Neural cell (in vitro differentiated cells): ENCODE measurements around the gene DNAH1. TPM values are rescaled to one million over a fixed set of nuclear protein-coding genes. Genes with fewer than 3 reads are reported as not detected.

Experiments
- H2AFZ ChIP-seq: fragments of 200-600, 300-800 bp; sonication (generic), shearing (Covaris generic); 2 replicates; pipeline ENCODE4 v1.6.0; 2014; ENCODE audit warnings: low read depth, mild to moderate bottlenecking, antibody characterized with exemption, low read length, moderate library complexity
- H3F3A ChIP-seq: fragments of 200-600 bp; shearing (Covaris generic); 2 replicates; pipeline ENCODE4 v1.6.1; 2016; ENCODE audit warnings: mild to moderate bottlenecking, moderate library complexity, mixed read lengths, antibody characterized with exemption, low read length; ENCODE audit not compliant: insufficient read depth, poor library complexity, severe bottlenecking
- H3K27ac ChIP-seq: fragments of 200-600, 300-800 bp; sonication (generic), shearing (Covaris generic); 2 replicates; pipeline ENCODE4 v1.5.1; 2014; ENCODE audit warnings: mild to moderate bottlenecking, low read length, moderate library complexity
- H3K27me3 ChIP-seq: fragments of 300-800, 200-600 bp; sonication (generic), shearing (Covaris generic); 2 replicates; pipeline ENCODE4 v1.6.0; 2014; ENCODE audit warnings: mild to moderate bottlenecking, low read depth, low read length, moderate library complexity; ENCODE audit not compliant: insufficient read depth
- H3K36me3 ChIP-seq: fragments of 300-800, 200-600 bp; sonication (generic), shearing (Covaris generic); 2 replicates; pipeline ENCODE4 v1.5.1; 2014; ENCODE audit warnings: mild to moderate bottlenecking, antibody characterized with exemption, low read length, moderate library complexity; ENCODE audit not compliant: insufficient read depth
- H3K4me2 ChIP-seq: fragments of 300-800, 200-600 bp; sonication (generic), shearing (Covaris generic); 2 replicates; pipeline ENCODE4 v1.6.0; 2014; ENCODE audit warnings: mild to moderate bottlenecking, low read length
- H3K4me3 ChIP-seq: fragments of 300-800, 200-600 bp; sonication (generic), shearing (Covaris generic); 2 replicates; pipeline ENCODE4 v1.5.1; 2014; ENCODE audit warnings: mild to moderate bottlenecking, low read length, moderate library complexity
- H3K79me2 ChIP-seq: fragments of 200-600 bp; shearing (Covaris generic); replicated peaks from 2 replicates; pipeline ENCODE4 v1.6.0; 2014; ENCODE audit warnings: mild to moderate bottlenecking, low read length, moderate library complexity; ENCODE audit not compliant: insufficient read depth
- H3K9ac ChIP-seq: fragments of 300-800, 200-600 bp; sonication (generic), shearing (Covaris generic); 2 replicates; pipeline ENCODE4 v1.6.1; 2016; ENCODE audit warnings: mild to moderate bottlenecking, low read length, mixed read lengths
- H3K9me2 ChIP-seq: fragments of 200-600 bp; shearing (Covaris generic); 2 replicates; pipeline ENCODE4 v1.6.1; 2016; ENCODE audit warnings: mild to moderate bottlenecking, low read length, mixed read lengths; ENCODE audit not compliant: insufficient read depth
- H3K9me3 ChIP-seq: fragments of 200-600, 300-800 bp; sonication (generic), shearing (Covaris generic); 2 replicates; pipeline ENCODE4 v1.6.1; 2016; ENCODE audit warnings: mild to moderate bottlenecking, mixed run types, low read length, moderate library complexity, mixed read lengths
- H4K20me1 ChIP-seq: fragments of 200-600 bp; shearing (Covaris generic); 2 replicates; pipeline ENCODE4 v1.6.1; 2016; ENCODE audit warnings: mild to moderate bottlenecking, mixed run types; ENCODE audit not compliant: insufficient read depth
- CTCF ChIP-seq: fragments of 450-650 bp; IDR thresholded peaks from 2 replicates; pipeline ENCODE4 v1.5.1; 2014; ENCODE audit warnings: antibody characterized with exemption, mild to moderate bottlenecking, moderate library complexity; ENCODE audit not compliant: poor library complexity, severe bottlenecking
- EP300 ChIP-seq: fragments of 450-650 bp; conservative IDR thresholded peaks from 2 replicates; pipeline ENCODE4 v1.6.1; 2014; ENCODE audit warnings: antibody characterized with exemption, mild to moderate bottlenecking, moderate library complexity; ENCODE audit not compliant: poor library complexity, severe bottlenecking
- EZH2 ChIP-seq: fragments of 200-600, 300-800 bp; shearing (Covaris generic), sonication (generic); IDR thresholded peaks from 2 replicates; pipeline ENCODE4 v1.6.1; 2014; ENCODE audit warnings: antibody characterized with exemption, low read length, borderline replicate concordance, mild to moderate bottlenecking; ENCODE audit not compliant: insufficient read depth, poor library complexity, severe bottlenecking
- MXI1 ChIP-seq: fragments of 450-650 bp; conservative IDR thresholded peaks from 2 replicates; pipeline ENCODE4 v1.6.1; 2014; ENCODE audit warnings: antibody characterized with exemption, mild to moderate bottlenecking; ENCODE audit not compliant: poor library complexity, severe bottlenecking
- POLR2AphosphoS5 ChIP-seq: IDR thresholded peaks from 2 replicates; pipeline ENCODE4 v1.6.1; 2012
- RAD21 ChIP-seq: fragments of 450-650 bp; conservative IDR thresholded peaks from 2 replicates; pipeline ENCODE4 v1.6.1; 2014; ENCODE audit warnings: antibody characterized with exemption, mild to moderate bottlenecking, moderate library complexity
- REST ChIP-seq: IDR thresholded peaks from 2 replicates; pipeline ENCODE4 v1.6.1; 2012; ENCODE audit warnings: borderline replicate concordance
- SMC3 ChIP-seq: fragments of 450-650 bp; conservative IDR thresholded peaks from 2 replicates; pipeline ENCODE4 v1.6.1; 2014; ENCODE audit warnings: antibody characterized with exemption, mild to moderate bottlenecking, moderate library complexity; ENCODE audit not compliant: poor library complexity
- TAF1 ChIP-seq: IDR thresholded peaks from 2 replicates; pipeline ENCODE4 v1.6.1; 2012; ENCODE audit warnings: low read depth
- polyA plus RNA-seq: library from polyadenylated mRNA; depleted of rRNA; stranded (reverse); fragments of >200 nt; gene quantifications from 2 replicates; pipeline ENCODE4 v1.2.3, GENCODE V29; 2014

The DNAH1 gene
- polyA plus RNA-seq, 1 donor from 2014 or later, result 5.4 TPM

DNA sequence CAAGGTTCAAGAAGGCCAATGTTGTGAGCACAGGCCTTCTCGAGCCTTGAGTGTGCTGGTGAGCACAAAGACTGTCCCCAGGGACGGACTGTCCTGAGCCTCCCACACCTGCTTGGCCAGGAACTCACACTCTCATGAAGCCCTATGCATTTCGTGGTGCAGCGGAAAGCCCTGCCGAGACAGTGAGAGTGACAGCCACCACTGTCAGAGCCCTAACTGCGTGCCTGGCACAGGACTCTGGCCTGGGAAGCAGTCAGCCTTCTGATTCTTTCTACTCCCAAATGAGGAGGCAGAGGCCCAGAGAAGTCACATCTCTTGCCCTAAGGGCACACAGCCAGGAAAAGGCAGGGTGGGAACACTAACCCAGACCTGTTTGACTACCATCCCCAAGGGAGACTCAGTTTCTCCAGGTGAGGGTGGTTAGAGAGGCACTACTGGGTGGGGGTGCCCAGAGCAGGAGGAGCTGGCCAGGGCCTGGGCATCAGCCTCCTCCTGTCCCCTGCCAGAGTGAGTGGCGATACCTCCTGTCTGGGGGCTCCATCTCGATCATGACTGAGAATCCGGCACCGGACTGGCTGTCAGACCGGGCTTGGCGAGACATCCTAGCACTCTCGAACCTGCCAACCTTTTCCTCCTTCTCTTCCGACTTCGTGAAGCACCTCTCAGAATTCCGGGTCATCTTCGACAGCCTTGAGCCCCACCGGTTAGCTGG, 78.0 kb downstream of the DNAH1 start:
- Histone ChIP-seq H4K20me1 (no peaks in the 10 kb centered on the region), H3K9me2 (no peaks in the 10 kb centered on the region), H3K27ac (no peak overlapping the region), H3K4me3 (no peak overlapping the region), H3K27me3 (no peaks in the 10 kb centered on the region), H3K4me2 (no peak overlapping the region), H3K9me3 (no peaks in the 10 kb centered on the region), H2AFZ (no peak overlapping the region), H3K79me2 (no peaks in the 10 kb centered on the region), H3K36me3 (no peaks in the 10 kb centered on the region), H3F3A (no peaks in the 10 kb centered on the region), H3K9ac (no peak overlapping the region)
- TF ChIP-seq TAF1 (no peak), RAD21 (no peak), EZH2 (no peak), REST (no peak), CTCF (no peak), MXI1 (no peak), SMC3 (no peak), POLR2AphosphoS5 (no peak), EP300 (no peak)

- Histone ChIP-seq H3K27me3 (no peaks in the 10 kb centered on the region), H3K36me3 (no peaks in the 10 kb centered on the region), H4K20me1 (no peaks in the 10 kb centered on the region), H3K4me3 (no peak overlapping the region), H3K4me2 (no peak overlapping the region), H3F3A (no peaks in the 10 kb centered on the region), H3K79me2 (no peaks in the 10 kb centered on the region), H2AFZ (no peak overlapping the region), H3K9me3 (no peaks in the 10 kb centered on the region), H3K9ac (no peak overlapping the region), H3K27ac (no peak overlapping the region), H3K9me2 (no peaks in the 10 kb centered on the region)
- no peak for TF ChIP-seq TAF1
- TF ChIP-seq EP300, result no peak
- TF ChIP-seq MXI1, result no peak
- TF ChIP-seq POLR2AphosphoS5, result no peak
- no peak for TF ChIP-seq EZH2
- no peak for TF ChIP-seq CTCF
- no peak for TF ChIP-seq SMC3
- no peak for TF ChIP-seq RAD21
- no peak for TF ChIP-seq REST
These were observed 78.8 kb downstream of the DNAH1 start for GRCh38 chr3:52394751-52395502.
